Stimulated activated CD4-positive, alpha-beta T cell treated with anti-CD3 and anti-CD28 coated beads, Interleukin-1b, Interleukin-23, amount 100 ng/mL, for 1 hour (primary cell): ENCODE measurements around the gene FNDC11.
A peak's percentile ranks its signal among the peaks of the same experiment; 100 is the strongest.

Source experiments
- DNase-seq, 2 donors: peaks; one replicate each; pipeline ENCODE4 v3.0.0-alpha.2; 2020; ENCODE audit warnings: low read depth in 2 of 2

Gene FNDC11

GRCh38 chr20:63579017-63579694 lies 25.2 kb downstream of the FNDC11 start:
- DNase-seq, result no peak

GRCh38 chr20:63580796-63581461 lies 27.0 kb downstream of the FNDC11 start:
- peak; percentile 49 to 50 for DNase-seq

GRCh38 chr20:63582382-63583063 lies 28.6 kb downstream of the FNDC11 start:
- DNase-seq, result no peak

- DNase-seq, result no peak
Measured at GRCh38 chr20:63585616-63586565, 31.9 kb downstream of the FNDC11 start.

GRCh38 chr20:63586797-63587196 lies 32.8 kb downstream of the FNDC11 start:
- no peak for DNase-seq

GRCh38 chr20:63587256-63587655 lies 33.3 kb downstream of the FNDC11 start:
- DNase-seq, result no peak

GRCh38 chr20:63587776-63588591 lies 34.0 kb downstream of the FNDC11 start:
- no peak for DNase-seq

- DNase-seq, result no peak
Measured at GRCh38 chr20:63588641-63589041, 34.7 kb downstream of the FNDC11 start.

GRCh38 chr20:63589261-63590217 lies 35.6 kb downstream of the FNDC11 start:
- DNase-seq, result no peak

- no peak for DNase-seq
Measured at GRCh38 chr20:63590218-63591146, 36.5 kb downstream of the FNDC11 start.

GRCh38 chr20:63591147-63591533 lies 37.2 kb downstream of the FNDC11 start:
- DNase-seq, result no peak

- DNase-seq, result no peak
Measured at GRCh38 chr20:63591786-63592355, 37.9 kb downstream of the FNDC11 start.

GRCh38 chr20:63592661-63593060 lies 38.7 kb downstream of the FNDC11 start:
- no peak for DNase-seq

GRCh38 chr20:63594043-63594561 lies 40.1 kb downstream of the FNDC11 start:
- DNase-seq, result no peak

- DNase-seq, result no peak
Measured at GRCh38 chr20:63595416-63596127, 41.6 kb downstream of the FNDC11 start.

GRCh38 chr20:63596423-63596822 lies 42.5 kb downstream of the FNDC11 start:
- DNase-seq, result no peak
